GM19099 (cell line): ENCODE results near the gene TAS2R13.

Experiments used
- POLR2A ChIP-seq: IDR thresholded peaks from 3 replicates; pipeline ENCODE4 v1.6.1; 2011; ENCODE audit warnings: low read depth; ENCODE audit not compliant: insufficient read length; ENCODE audit errors: extremely low read depth

The TAS2R13 gene

DNA sequence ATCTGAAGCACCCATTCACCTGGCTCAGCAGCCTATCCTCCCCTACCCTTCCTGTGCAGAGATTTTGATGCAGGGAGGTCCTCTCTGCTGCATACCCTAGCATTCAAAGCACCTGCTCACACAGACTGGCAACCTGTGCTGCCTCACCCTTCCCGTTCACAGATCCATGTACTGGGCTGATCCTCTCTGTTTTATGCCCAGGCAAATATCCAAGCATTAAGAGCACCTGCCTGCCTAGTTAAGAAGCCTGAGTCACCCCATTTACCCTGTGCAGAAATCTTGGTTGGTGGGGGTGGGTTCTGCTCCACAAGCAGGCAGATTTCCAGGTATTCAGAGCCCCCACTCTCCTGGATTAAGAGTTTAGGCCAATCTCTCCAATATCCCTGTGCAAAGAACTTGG is 8.4 kb downstream of the TAS2R13 start:
- TF ChIP-seq POLR2A, result no peak

DNA sequence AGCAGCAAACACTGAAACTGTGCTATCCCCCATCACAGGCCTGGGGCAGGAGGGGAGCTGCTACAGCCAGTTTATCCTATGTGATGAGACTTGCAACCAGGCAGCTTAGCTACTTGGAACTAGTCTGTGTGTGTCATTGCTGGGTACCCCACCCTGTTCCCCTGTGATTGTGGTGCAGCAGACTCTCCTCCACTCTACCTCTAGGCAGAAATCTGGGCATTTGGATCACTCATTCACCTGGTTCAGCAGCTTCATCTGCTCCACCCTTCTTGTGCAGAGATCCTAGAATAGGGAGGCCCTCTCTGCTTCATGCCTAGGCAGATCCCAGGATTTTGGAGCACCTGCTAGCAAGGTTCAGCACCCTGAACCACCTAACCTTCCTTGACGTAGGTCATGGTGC is 8.8 kb downstream of the TAS2R13 start:
- no peak for TF ChIP-seq POLR2A

DNA sequence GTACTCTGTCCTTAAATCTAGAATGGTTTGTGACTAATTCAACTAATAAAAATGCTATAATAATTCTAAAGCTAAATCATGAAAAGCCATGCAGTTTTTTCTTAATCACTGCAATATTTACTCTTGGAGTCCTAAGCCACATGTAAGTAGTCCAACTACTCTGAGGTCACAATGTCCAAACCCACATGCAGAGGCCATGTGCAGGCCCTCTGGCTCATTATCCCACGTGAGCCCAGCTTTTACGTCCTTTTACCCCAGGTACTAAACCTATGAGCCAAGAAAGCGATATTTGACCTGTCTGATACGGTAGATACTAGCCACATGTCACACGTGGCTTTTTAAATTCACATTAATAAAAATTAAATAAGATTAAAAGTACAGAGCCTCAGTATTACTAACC is 12.5 kb downstream of the TAS2R13 start:
- no peak for TF ChIP-seq POLR2A

DNA sequence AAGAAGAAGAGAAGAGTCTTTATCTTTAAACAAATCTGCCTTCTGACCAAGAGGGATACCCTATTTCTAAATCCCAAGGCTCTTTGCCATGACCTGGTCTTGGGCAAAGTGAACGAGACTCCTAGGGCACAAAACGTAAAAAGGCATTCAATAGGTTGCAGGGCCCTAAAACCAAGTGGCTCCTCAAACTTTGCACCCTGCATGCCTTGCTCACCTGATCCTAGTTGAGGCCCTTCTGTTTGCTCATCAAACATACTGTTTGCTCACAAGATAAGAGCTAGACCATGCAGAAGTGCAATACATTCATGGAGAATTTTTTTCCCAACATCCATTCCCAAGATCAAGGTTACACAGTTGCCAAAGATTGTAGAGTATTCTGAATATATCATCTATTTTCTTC is 17.4 kb downstream of the TAS2R13 start:
- TF ChIP-seq POLR2A, result no peak

DNA sequence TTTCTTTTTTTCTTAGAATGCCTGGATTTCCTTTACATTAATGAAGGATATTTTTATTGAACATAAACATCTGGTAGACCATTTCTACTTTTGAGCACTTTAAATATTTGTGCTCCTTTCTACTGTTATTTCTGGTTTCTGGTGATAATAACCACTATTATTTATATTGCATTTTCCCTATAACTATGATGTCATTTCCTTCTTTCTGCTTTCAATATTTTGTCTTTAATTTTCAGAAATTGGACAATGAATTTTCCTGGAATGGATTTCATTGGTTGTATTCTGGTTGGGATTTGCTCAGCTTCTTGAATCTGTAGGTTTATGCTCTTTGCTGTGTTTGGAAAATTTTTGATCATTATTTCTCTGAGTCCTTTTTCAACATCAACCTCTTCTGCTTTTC is 20.1 kb downstream of the TAS2R13 start:
- no peak for TF ChIP-seq POLR2A

DNA sequence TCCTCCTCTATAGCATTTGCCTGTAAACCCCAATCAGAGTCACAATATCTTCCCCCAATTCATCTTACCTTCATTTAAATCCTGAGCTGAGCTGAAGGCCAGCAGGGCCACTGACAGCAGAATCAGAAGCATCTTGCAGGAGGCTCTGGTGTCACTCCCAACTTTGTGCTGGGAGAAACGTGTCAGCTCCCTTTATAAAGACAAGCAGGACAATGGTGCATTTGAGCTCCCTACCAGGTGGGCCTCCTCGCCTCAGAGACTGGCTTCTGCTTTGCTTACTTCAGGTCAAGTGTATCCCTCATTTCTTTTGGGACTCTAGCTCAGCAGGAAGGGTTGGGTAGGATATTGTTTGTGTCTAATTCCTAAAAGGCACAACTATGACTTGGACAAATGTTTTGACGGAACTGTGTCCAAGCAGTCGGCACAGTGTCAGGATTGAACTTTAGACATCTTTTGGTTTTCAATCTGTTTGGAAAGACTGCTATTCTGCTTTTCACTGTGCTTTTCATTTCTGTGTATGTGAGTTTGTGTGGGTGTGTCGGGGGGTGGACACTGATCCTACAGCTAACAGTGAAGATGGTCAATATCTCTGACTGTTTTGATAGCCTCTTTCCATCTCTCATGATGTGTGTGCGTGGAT is 25.2 kb downstream of the TAS2R13 start, which contains the start of gene PRH1:
TSS of gene PRH1 (minus strand) at position 170 of the 640 bp plus-strand sequence. CDS start at position 132, 38 bp downstream.
- TF ChIP-seq POLR2A, result no peak

DNA sequence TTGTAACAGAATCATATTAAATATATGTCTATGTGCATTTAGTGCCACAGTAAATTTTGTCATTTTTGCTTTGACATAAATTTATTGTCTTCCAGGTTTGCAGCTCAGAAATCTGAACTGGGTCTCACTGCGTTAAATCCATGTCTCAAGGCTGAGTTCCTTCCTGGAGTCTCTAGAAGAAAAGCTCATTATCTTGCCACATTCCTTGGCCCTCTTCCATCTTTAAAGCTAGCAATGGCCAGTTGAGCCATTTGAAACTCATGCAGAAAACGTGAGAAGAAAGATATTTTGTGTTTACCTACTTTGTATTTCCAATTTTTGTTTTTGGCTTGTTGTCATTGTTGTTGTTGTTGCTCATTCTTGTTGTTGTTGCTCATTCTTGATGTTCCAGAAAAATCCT is 36.0 kb downstream of the TAS2R13 start:
- TF ChIP-seq POLR2A, result no peak

DNA sequence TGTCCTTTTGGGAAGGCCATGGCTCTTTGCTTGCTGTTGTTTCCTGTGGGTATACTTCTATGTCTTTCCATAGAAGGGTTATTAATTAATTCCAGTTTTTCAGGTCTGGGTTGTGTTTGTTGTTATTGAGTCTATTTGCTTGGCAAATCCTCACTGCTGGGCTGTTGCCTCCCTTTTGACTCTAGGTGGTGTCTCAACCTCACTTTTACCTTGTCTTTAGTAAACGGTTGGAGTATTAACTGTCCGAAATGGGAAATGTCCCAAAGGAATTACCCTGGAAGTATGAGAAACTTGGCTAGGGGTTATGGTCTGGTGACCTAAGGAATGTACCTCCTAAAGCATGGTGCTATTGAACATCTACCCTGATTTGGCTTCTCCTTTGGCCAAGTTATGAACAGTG is 42.0 kb downstream of the TAS2R13 start:
- TF ChIP-seq POLR2A, result no peak

DNA sequence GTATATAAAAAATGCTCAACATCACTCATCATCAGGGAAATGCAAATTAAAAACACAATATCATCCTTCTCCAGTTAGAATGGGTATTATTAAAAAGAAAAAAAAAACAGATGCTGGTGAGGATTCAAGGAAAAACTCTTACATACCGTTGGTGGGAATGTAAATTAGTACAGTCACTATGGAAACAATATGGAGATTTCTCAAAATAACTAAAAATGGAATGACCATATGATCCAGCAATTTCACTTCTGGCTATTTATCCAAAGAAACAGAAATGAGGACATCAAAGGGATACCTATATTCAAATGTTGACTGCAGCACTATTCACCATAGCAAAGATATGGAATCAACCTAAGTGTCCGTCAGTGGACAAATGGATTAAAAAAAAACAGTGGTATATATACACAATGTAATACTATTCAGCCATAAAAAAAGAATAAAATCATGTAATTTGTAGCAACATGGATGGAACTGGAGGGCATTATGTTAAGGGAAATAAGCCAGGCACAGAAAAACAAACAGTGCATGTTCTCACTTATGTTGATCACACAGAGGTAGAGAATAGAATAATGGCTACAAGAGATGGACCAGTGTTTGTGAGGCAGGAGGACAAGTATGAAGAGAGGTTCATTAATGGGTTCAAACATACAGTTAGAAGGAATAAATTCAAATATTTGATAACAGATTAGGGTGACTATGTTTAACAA is 45.7 kb downstream of the TAS2R13 start:
- no peak for TF ChIP-seq POLR2A

DNA sequence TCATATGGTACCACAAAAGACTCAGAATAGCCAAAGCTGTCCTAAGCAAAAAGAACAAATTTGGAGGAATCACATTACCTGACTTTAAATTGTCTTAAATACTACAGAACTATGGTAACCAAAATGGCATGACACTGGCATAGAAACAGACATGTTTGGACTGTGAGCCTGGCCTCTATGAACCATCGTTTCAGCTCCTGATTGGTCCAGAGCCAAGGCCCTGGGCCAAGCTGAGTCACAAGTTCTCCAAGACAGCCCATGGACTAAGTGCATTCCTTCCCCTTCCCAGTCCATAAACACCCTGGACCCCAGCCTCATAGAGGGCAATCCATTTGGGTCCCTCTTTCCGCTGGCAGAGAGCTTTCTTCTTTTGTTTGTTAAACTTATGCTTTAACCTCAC is 48.0 kb downstream of the TAS2R13 start:
- no peak for TF ChIP-seq POLR2A
